ENCODE data around the gene SH3RF3.

- no peak for TF ChIP-seq CTCF (IDR thresholded peaks at IDR 0.05)
- TF ChIP-seq POLR2A (IDR thresholded peaks at IDR 0.05), result no peak
Observed at GRCh38 chr2:109317471-109318095, 188.6 kb downstream of the SH3RF3 start.

Measured in adrenal gland (tissue), 5 donors.